ENCODE results near the gene POLR3E.

GRCh38 chr16:22329199-22329695 lies 32.0 kb downstream of the POLR3E start:
- TF ChIP-seq, protein P1, sequence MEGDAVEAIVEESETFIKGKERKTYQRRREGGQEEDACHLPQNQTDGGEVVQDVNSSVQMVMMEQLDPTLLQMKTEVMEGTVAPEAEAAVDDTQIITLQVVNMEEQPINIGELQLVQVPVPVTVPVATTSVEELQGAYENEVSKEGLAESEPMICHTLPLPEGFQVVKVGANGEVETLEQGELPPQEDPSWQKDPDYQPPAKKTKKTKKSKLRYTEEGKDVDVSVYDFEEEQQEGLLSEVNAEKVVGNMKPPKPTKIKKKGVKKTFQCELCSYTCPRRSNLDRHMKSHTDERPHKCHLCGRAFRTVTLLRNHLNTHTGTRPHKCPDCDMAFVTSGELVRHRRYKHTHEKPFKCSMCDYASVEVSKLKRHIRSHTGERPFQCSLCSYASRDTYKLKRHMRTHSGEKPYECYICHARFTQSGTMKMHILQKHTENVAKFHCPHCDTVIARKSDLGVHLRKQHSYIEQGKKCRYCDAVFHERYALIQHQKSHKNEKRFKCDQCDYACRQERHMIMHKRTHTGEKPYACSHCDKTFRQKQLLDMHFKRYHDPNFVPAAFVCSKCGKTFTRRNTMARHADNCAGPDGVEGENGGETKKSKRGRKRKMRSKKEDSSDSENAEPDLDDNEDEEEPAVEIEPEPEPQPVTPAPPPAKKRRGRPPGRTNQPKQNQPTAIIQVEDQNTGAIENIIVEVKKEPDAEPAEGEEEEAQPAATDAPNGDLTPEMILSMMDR (IDR thresholded peaks at IDR 0.05; ENCODE audit: low read depth, low read length), result no peak
- TF ChIP-seq EZH2phosphoT487 (IDR thresholded peaks at IDR 0.05; ENCODE audit: low read depth), result no peak

All from OCI-LY3 (cell line).